ENCODE measurements around the gene CCDC78.
"Not testable (repeated sequence)": the region's sequence is repeated elsewhere in the genome, so short reads cannot be mapped to it uniquely, and the experiment has no call there.

GRCh38 chr16:712740-713250, 13.4 kb downstream of the CCDC78 start:
- not testable (repeated sequence) for TF ChIP-seq SNAPC2 (CRISPR knock-in tag; IDR thresholded peaks at IDR 0.05); RXRA (CRISPR knock-in tag; IDR thresholded peaks at IDR 0.05); POLR2AphosphoS5 (IDR thresholded peaks at IDR 0.05; ENCODE audit: low read depth, low read length); RBAK (CRISPR knock-in tag; IDR thresholded peaks at IDR 0.05); ZNF674 (CRISPR knock-in tag; IDR thresholded peaks at IDR 0.05; ENCODE audit: low read depth); SMC3 (IDR thresholded peaks at IDR 0.05; ENCODE audit: low read length); MYC (CRISPR knock-in tag; IDR thresholded peaks at IDR 0.05; ENCODE audit: borderline replicate concordance); TCF12 (IDR thresholded peaks at IDR 0.05); TCF12 (CRISPR knock-in tag; IDR thresholded peaks at IDR 0.05)
- TF ChIP-seq, protein P1, sequence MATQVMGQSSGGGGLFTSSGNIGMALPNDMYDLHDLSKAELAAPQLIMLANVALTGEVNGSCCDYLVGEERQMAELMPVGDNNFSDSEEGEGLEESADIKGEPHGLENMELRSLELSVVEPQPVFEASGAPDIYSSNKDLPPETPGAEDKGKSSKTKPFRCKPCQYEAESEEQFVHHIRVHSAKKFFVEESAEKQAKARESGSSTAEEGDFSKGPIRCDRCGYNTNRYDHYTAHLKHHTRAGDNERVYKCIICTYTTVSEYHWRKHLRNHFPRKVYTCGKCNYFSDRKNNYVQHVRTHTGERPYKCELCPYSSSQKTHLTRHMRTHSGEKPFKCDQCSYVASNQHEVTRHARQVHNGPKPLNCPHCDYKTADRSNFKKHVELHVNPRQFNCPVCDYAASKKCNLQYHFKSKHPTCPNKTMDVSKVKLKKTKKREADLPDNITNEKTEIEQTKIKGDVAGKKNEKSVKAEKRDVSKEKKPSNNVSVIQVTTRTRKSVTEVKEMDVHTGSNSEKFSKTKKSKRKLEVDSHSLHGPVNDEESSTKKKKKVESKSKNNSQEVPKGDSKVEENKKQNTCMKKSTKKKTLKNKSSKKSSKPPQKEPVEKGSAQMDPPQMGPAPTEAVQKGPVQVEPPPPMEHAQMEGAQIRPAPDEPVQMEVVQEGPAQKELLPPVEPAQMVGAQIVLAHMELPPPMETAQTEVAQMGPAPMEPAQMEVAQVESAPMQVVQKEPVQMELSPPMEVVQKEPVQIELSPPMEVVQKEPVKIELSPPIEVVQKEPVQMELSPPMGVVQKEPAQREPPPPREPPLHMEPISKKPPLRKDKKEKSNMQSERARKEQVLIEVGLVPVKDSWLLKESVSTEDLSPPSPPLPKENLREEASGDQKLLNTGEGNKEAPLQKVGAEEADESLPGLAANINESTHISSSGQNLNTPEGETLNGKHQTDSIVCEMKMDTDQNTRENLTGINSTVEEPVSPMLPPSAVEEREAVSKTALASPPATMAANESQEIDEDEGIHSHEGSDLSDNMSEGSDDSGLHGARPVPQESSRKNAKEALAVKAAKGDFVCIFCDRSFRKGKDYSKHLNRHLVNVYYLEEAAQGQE (IDR thresholded peaks at IDR 0.05; ENCODE audit: borderline replicate concordance in 1 of 2, low read depth in 1 of 2, low read length in 2 of 2), result not testable (repeated sequence)
- TF ChIP-seq RAD21 (CRISPR knock-in tag; IDR thresholded peaks at IDR 0.05), result peak; percentile 61; the same call in 1 of the 2 replicates
- peak; percentile 57; the same call in 1 of the 2 replicates for TF ChIP-seq HDAC2 (CRISPR knock-in tag; IDR thresholded peaks at IDR 0.05)
